Activated naive CD4-positive, alpha-beta T cell treated with Interleukin-2 at 50 U/mL for 16 hours (primary cell): ENCODE data around the gene BHLHA15.

Experiments used
- DNase-seq: peaks from one replicate; pipeline ENCODE4 v3.0.0-alpha.2; 2020

BHLHA15 gene

GRCh38 chr7:98211221-98211675 lies at the start of gene BHLHA15:
BHLHA15 (plus strand) TSS chr7:98211439; CDS start chr7:98212310, 871 bp downstream.
- peak; percentile 37 for DNase-seq

GRCh38 chr7:98162758-98163157 lies 48.5 kb upstream of the BHLHA15 start:
- no peak for DNase-seq

GRCh38 chr7:98163269-98163668 lies 48.0 kb upstream of the BHLHA15 start:
- no peak for DNase-seq

- no peak for DNase-seq
Observed at GRCh38 chr7:98163704-98164494, 47.3 kb upstream of the BHLHA15 start.

- peak; percentile 28 for DNase-seq
Observed at GRCh38 chr7:98165827-98166667, 45.2 kb upstream of the BHLHA15 start.

- no peak for DNase-seq
Observed at GRCh38 chr7:98166668-98166970, 44.6 kb upstream of the BHLHA15 start.

GRCh38 chr7:98167653-98168052 lies 43.6 kb upstream of the BHLHA15 start:
- no peak for DNase-seq

GRCh38 chr7:98168181-98168903 lies 42.9 kb upstream of the BHLHA15 start:
- DNase-seq = peak; percentile 62

- no peak for DNase-seq
Observed at GRCh38 chr7:98168904-98169621, 42.2 kb upstream of the BHLHA15 start.

- no peak for DNase-seq
Observed at GRCh38 chr7:98170966-98171365, 40.3 kb upstream of the BHLHA15 start.

- no peak for DNase-seq
Observed at GRCh38 chr7:98171449-98171848, 39.8 kb upstream of the BHLHA15 start.

- no peak for DNase-seq
Observed at GRCh38 chr7:98174334-98175259, 36.6 kb upstream of the BHLHA15 start.

- DNase-seq = no peak
Observed at GRCh38 chr7:98175260-98175940, 35.8 kb upstream of the BHLHA15 start.

GRCh38 chr7:98177553-98177952 lies 33.7 kb upstream of the BHLHA15 start:
- DNase-seq = no peak

GRCh38 chr7:98178321-98178720 lies 32.9 kb upstream of the BHLHA15 start:
- DNase-seq = no peak

GRCh38 chr7:98178762-98179490 lies 32.3 kb upstream of the BHLHA15 start:
- DNase-seq = no peak

- no peak for DNase-seq
Observed at GRCh38 chr7:98180751-98181150, 30.5 kb upstream of the BHLHA15 start.

GRCh38 chr7:98185101-98185500 lies 26.1 kb upstream of the BHLHA15 start:
- no peak for DNase-seq

GRCh38 chr7:98186452-98187137 lies 24.6 kb upstream of the BHLHA15 start:
- DNase-seq = no peak

- DNase-seq = no peak
Observed at GRCh38 chr7:98187138-98187502, 24.1 kb upstream of the BHLHA15 start.
